ENCODE results near the gene PCDH19. TPM values are rescaled to one million over a fixed set of nuclear protein-coding genes. Genes with fewer than 3 reads are reported as not detected.

PCDH19 gene
- total and polyA plus RNA-seq, 7 experiments from 2014 or later: 0.05 TPM; not detected in 4

DNA sequence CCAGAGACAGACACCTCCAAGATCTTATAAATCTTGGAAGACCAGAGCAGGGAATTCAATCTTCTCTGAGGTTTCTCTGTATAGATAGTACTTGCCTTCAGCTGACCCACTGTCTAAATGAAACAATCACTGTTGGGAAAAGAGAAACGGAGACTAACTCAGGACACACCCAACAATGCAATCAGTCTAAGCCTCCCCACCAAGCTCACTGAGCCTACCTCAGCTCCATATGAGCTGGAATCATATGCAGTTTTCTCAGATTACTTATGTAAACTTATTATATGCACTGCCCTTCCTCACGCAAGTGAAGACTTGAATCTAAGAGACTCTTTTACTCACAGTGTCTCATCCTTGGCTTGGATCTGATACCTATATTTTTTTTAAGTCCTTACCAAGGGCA, 110.5 kb downstream of the PCDH19 start:
- intact Hi-C loops (cut with micrococcal nuclease): no loop called here
- Histone ChIP-seq H3K9me3 (ENCODE audit: control insufficient read depth in 2 of 3, low read length in 3 of 3) (no peaks in the 10 kb centered on the region), H3K4me1 (ENCODE audit: control insufficient read depth in 2 of 2, insufficient read depth in 2 of 2, low read length in 2 of 2) (no peaks in the 10 kb centered on the region), H3K27ac (ENCODE audit: low read depth, low read length) (no peak overlapping the region), H3K36me3 (ENCODE audit: control insufficient read depth in 2 of 3, insufficient read depth in 3 of 3, low read length in 3 of 3) (no peaks in the 10 kb centered on the region), H3K4me3 (ENCODE audit: low read length) (no peak overlapping the region), H3K27me3 (ENCODE audit: control insufficient read depth in 2 of 2, insufficient read depth in 2 of 2, low read length in 2 of 2) (no peaks in the 10 kb centered on the region)
- peaks cover 0 to 2% (median 0%) of the 10 kb centered on the region in 11 donors for H3K9me3 Mint-ChIP-seq
- H3K27me3 Mint-ChIP-seq: no peaks in the 10 kb centered on the region
- H3K4me1 Mint-ChIP-seq: no peaks in the 10 kb centered on the region
- H3K27ac Mint-ChIP-seq: no peak overlapping the region
- ATAC-seq (no peak), DNase-seq (no peak)
- no peaks in the 10 kb centered on the region for H3K36me3 Mint-ChIP-seq
- CTCF ChIA-PET: no interaction called here
- POLR2A ChIA-PET: no interaction called here
- no peak overlapping the region for H3K4me3 Mint-ChIP-seq

DNA sequence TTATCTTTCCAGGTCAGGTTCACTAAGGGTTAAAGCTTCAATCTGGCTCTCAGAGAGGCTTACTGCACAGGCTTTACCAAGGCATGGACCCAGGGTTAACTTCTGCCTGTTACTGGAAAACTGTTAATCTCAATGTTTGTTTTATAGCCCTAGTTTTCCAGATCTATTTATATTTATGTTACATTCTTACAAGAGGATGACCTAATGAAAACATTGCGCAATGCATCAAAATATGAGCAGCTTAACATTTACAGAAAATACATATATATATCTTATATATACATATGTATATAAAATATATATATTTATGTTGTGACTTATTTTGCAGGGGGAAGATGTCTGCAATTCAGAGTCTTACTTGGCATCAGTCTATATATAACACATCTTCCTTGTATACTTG, 112.3 kb downstream of the PCDH19 start:
- no peaks in the 10 kb centered on the region for H3K4me1 ChIP-seq (ENCODE audit: control insufficient read depth in 2 of 2, insufficient read depth in 2 of 2, low read length in 2 of 2)
- H3K4me3 ChIP-seq (ENCODE audit: low read length): no peak overlapping the region
- Mint-ChIP-seq H3K4me3 (no peak overlapping the region), H3K27me3 (no peaks in the 10 kb centered on the region), H3K27ac (no peak overlapping the region), H3K4me1 (no peaks in the 10 kb centered on the region), H3K36me3 (no peaks in the 10 kb centered on the region), H3K9me3 (no peaks in the 10 kb centered on the region)
- ATAC-seq: no peak
- POLR2A ChIA-PET: no interaction called here
- CTCF ChIA-PET: no interaction called here
- H3K36me3 ChIP-seq (ENCODE audit: control insufficient read depth in 2 of 3, insufficient read depth in 3 of 3, low read length in 3 of 3): no peaks in the 10 kb centered on the region
- H3K27ac ChIP-seq (ENCODE audit: low read depth, low read length): no peak overlapping the region
- DNase-seq: no peak
- intact Hi-C loops (cut with micrococcal nuclease): no loop called here
- H3K9me3 ChIP-seq (ENCODE audit: control insufficient read depth in 2 of 3, low read length in 3 of 3): no peaks in the 10 kb centered on the region
- no peaks in the 10 kb centered on the region for H3K27me3 ChIP-seq (ENCODE audit: control insufficient read depth in 2 of 2, insufficient read depth in 2 of 2, low read length in 2 of 2)

DNA sequence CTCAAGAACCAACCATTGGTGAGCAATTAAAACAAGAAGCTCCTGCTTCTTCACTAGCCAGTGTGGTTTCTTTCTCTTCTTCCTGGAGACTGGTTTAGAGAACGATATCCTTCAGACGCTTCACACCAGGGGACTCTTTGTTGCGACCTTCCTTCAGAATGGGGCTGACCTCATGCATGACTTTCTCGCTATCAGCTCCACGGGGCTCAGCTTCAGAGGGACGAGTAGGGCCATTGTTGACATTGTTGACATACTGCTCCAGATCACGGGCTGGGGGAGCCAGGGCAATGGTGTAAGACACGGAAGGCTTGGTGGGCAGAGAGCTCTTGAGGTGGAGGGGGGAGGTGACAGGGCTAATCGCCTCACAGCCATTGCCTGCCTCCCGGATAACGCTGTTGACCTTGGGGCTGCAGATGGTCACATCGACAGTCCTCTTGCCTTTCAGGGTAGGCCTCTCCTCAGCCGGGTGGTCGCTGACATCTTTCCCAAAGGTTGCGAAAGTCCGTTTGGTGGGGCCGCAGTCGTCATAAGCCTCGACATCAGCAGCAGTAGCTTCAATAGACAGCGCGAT, 113.8 kb downstream of the PCDH19 start:
- DNase-seq (no peak), ATAC-seq (no peak)
- peaks cover 0 to 2% (median 0%) of the 10 kb centered on the region in 11 donors for H3K9me3 Mint-ChIP-seq
- H3K27ac Mint-ChIP-seq: no peak overlapping the region
- Histone ChIP-seq H3K27me3 (ENCODE audit: control insufficient read depth in 2 of 2, insufficient read depth in 2 of 2, low read length in 2 of 2) (no peaks in the 10 kb centered on the region), H3K9me3 (ENCODE audit: control insufficient read depth in 2 of 3, low read length in 3 of 3) (no peaks in the 10 kb centered on the region), H3K4me3 (ENCODE audit: low read length) (no peak overlapping the region), H3K27ac (ENCODE audit: low read depth, low read length) (no peak overlapping the region), H3K4me1 (ENCODE audit: control insufficient read depth in 2 of 2, insufficient read depth in 2 of 2, low read length in 2 of 2) (no peaks in the 10 kb centered on the region), H3K36me3 (ENCODE audit: control insufficient read depth in 2 of 3, insufficient read depth in 3 of 3, low read length in 3 of 3) (no peaks in the 10 kb centered on the region)
- ChIA-PET CTCF (no interaction called here), POLR2A (no interaction called here)
- no peaks in the 10 kb centered on the region for H3K27me3 Mint-ChIP-seq
- no peak overlapping the region for H3K4me3 Mint-ChIP-seq
- H3K4me1 Mint-ChIP-seq: no peaks in the 10 kb centered on the region
- no peaks in the 10 kb centered on the region for H3K36me3 Mint-ChIP-seq
- intact Hi-C loops (cut with micrococcal nuclease): no loop called here

DNA sequence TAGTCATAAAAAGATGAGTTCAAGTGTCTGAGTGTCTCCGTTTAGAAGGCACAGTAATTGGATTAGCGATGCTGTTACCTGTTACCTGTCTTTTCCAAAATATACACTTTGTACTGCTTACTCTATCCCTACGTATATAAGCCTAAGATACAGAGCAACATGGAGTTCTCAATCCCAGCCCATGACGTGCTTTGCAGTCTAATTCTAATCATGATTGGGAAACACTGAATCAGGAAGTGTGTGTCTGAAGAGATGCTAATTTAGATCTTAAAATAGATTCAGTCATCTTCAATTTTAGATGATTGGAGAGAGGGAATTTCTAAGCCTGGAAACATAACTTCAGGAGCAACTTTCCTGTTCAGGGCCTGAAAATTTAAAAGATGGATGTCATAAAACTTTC, 115.1 kb downstream of the PCDH19 start:
- peaks cover 0 to 2% (median 0%) of the 10 kb centered on the region in 11 donors for H3K9me3 Mint-ChIP-seq
- ChIA-PET CTCF (no interaction called here), POLR2A (no interaction called here)
- Histone ChIP-seq H3K27ac (ENCODE audit: low read depth, low read length) (no peak overlapping the region), H3K9me3 (ENCODE audit: control insufficient read depth in 2 of 3, low read length in 3 of 3) (no peaks in the 10 kb centered on the region), H3K36me3 (ENCODE audit: control insufficient read depth in 2 of 3, insufficient read depth in 3 of 3, low read length in 3 of 3) (no peaks in the 10 kb centered on the region), H3K4me3 (ENCODE audit: low read length) (no peak overlapping the region), H3K27me3 (ENCODE audit: control insufficient read depth in 2 of 2, insufficient read depth in 2 of 2, low read length in 2 of 2) (no peaks in the 10 kb centered on the region), H3K4me1 (ENCODE audit: control insufficient read depth in 2 of 2, insufficient read depth in 2 of 2, low read length in 2 of 2) (no peaks in the 10 kb centered on the region)
- DNase-seq: no peak
- no peaks in the 10 kb centered on the region for H3K27me3 Mint-ChIP-seq
- no peaks in the 10 kb centered on the region for H3K4me1 Mint-ChIP-seq
- intact Hi-C loops (cut with micrococcal nuclease): no loop called here
- no peak overlapping the region for H3K4me3 Mint-ChIP-seq
- H3K27ac Mint-ChIP-seq: no peak overlapping the region
- no peaks in the 10 kb centered on the region for H3K36me3 Mint-ChIP-seq
- no peak for ATAC-seq

DNA sequence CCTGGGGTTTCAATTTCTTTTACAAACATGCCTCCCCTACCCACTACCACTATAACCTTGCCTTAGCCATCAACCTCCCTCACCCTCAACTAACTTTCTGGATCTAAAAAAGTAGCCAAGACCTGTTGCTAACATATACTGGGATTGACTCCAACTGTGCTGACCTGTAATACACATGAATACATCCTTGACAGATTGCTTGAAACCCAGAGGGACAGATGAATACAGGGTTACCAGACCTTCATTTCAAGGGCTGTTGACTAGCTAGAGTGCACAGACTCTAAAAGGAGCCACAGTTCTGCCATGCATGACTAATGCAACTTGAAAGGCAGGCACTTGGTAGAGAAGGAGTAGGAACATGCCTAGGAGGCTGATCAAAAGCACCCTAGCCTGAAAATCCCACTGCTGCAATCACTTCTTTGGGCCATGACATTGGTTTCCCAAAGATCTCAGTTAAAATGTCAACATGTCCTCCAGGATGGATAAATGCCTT, 121.0 kb downstream of the PCDH19 start:
- Histone ChIP-seq H3K27ac (ENCODE audit: low read depth, low read length) (no peak overlapping the region), H3K9me3 (ENCODE audit: control insufficient read depth in 2 of 3, low read length in 3 of 3) (no peaks in the 10 kb centered on the region), H3K4me1 (ENCODE audit: control insufficient read depth in 2 of 2, insufficient read depth in 2 of 2, low read length in 2 of 2) (no peaks in the 10 kb centered on the region), H3K27me3 (ENCODE audit: control insufficient read depth in 2 of 2, insufficient read depth in 2 of 2, low read length in 2 of 2) (no peaks in the 10 kb centered on the region), H3K4me3 (ENCODE audit: low read length) (no peak overlapping the region), H3K36me3 (ENCODE audit: control insufficient read depth in 2 of 3, insufficient read depth in 3 of 3, low read length in 3 of 3) (no peaks in the 10 kb centered on the region)
- no peak overlapping the region for H3K27ac Mint-ChIP-seq
- no peaks in the 10 kb centered on the region for H3K27me3 Mint-ChIP-seq
- POLR2A ChIA-PET: no interaction called here
- no peak for ATAC-seq
- no peak overlapping the region for H3K4me3 Mint-ChIP-seq
- DNase-seq: no peak
- CTCF ChIA-PET: no interaction called here
- intact Hi-C loops (cut with micrococcal nuclease): no loop called here
- H3K4me1 Mint-ChIP-seq: no peaks in the 10 kb centered on the region
- peaks cover 0 to 3% (median 0%) of the 10 kb centered on the region in 11 donors for H3K9me3 Mint-ChIP-seq
- no peaks in the 10 kb centered on the region for H3K36me3 Mint-ChIP-seq

DNA sequence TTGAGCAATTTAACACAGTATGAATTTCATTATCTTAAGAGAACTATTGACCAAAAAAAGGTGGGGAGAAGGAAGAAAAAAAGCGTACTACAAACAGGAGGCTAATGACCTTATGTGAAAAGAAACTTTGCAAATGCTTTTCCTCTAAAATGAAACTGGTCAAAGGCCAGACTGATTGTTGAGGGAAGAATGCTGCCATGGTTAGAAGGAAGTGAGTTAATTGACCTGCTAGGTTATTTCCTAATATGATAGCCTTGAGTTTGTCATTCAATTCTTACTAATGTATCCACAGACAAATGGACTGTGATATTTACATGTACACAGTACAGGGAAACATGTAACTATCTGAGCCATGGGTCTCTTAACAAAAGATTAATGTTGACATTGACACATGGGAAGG, 132.8 kb downstream of the PCDH19 start:
- no peak overlapping the region for H3K4me3 Mint-ChIP-seq
- POLR2A ChIA-PET: no interaction called here
- Histone ChIP-seq H3K4me3 (ENCODE audit: low read length) (no peak overlapping the region), H3K27me3 (ENCODE audit: control insufficient read depth in 2 of 2, insufficient read depth in 2 of 2, low read length in 2 of 2) (no peaks in the 10 kb centered on the region), H3K27ac (ENCODE audit: low read depth, low read length) (no peak overlapping the region), H3K36me3 (ENCODE audit: control insufficient read depth in 2 of 3, insufficient read depth in 3 of 3, low read length in 3 of 3) (no peaks in the 10 kb centered on the region), H3K9me3 (ENCODE audit: control insufficient read depth in 2 of 3, low read length in 3 of 3) (no peaks in the 10 kb centered on the region), H3K4me1 (ENCODE audit: control insufficient read depth in 2 of 2, insufficient read depth in 2 of 2, low read length in 2 of 2) (no peaks in the 10 kb centered on the region)
- DNase-seq: no peak
- peaks cover 0 to 2% (median 1%) of the 10 kb centered on the region in 11 donors for H3K9me3 Mint-ChIP-seq
- CTCF ChIA-PET: interaction anchor here (0.6 kb wide), 1 partner anchor 360 kb away, joined by 3 read pairs; no protein-coding TSS in a partner anchor
- no peak for ATAC-seq
- intact Hi-C loops (cut with micrococcal nuclease): no loop called here
- H3K27me3 Mint-ChIP-seq: no peaks in the 10 kb centered on the region
- no peak overlapping the region for H3K27ac Mint-ChIP-seq
- no peaks in the 10 kb centered on the region for H3K4me1 Mint-ChIP-seq
- no peaks in the 10 kb centered on the region for H3K36me3 Mint-ChIP-seq

DNA sequence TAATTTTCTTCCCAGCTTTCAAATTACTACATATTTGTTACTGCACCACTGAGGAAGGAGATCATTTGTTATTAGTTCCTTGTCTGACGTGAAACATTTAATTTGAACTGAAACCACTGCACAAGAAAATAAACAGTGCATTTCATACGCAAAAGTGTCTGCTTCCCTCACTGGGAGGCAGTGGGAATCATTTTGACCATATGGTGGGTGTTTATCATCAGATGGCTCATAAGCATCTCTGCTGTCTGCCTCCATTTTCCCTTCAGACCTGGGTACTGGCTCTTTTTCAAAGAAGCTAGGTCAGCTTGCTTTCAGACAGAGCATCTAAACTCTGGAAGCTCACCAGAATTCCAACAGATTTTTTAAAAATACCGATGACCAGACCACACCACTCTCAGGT, 135.2 kb downstream of the PCDH19 start:
- CTCF ChIA-PET: no interaction called here
- Mint-ChIP-seq H3K27me3 (no peaks in the 10 kb centered on the region), H3K4me3 (no peak overlapping the region), H3K9me3 (peaks cover 0 to 6% (median 0%) of the 10 kb centered on the region in 11 donors), H3K36me3 (no peaks in the 10 kb centered on the region), H3K27ac (no peak overlapping the region), H3K4me1 (no peaks in the 10 kb centered on the region)
- Histone ChIP-seq H3K27me3 (ENCODE audit: control insufficient read depth in 2 of 2, insufficient read depth in 2 of 2, low read length in 2 of 2) (no peaks in the 10 kb centered on the region), H3K9me3 (ENCODE audit: control insufficient read depth in 2 of 3, low read length in 3 of 3) (no peaks in the 10 kb centered on the region), H3K4me1 (ENCODE audit: control insufficient read depth in 2 of 2, insufficient read depth in 2 of 2, low read length in 2 of 2) (no peaks in the 10 kb centered on the region), H3K36me3 (ENCODE audit: control insufficient read depth in 2 of 3, insufficient read depth in 3 of 3, low read length in 3 of 3) (no peaks in the 10 kb centered on the region), H3K4me3 (ENCODE audit: low read length) (no peak overlapping the region), H3K27ac (ENCODE audit: low read depth, low read length) (no peak overlapping the region)
- intact Hi-C loops (cut with micrococcal nuclease): no loop called here
- no peak for ATAC-seq
- POLR2A ChIA-PET: no interaction called here
- no peak for DNase-seq

All from naive thymus-derived CD4-positive, alpha-beta T cell (primary cell).